IPS-NIHi7 (cell line): Measurements from ENCODE around the gene SMAD3.
"Not testable (repeated sequence)": the region's sequence is repeated elsewhere in the genome, so short reads cannot be mapped to it uniquely, and the experiment has no call there.

Experiments used
- DNase-seq: peaks from one replicate; pipeline ENCODE4 v3.0.0; 2012; ENCODE audit warnings: mixed read lengths; ENCODE audit errors: extremely low spot score

The SMAD3 gene

GRCh38 chr15:67142092-67142766, 76.8 kb downstream of the SMAD3 start:
- no peak for DNase-seq

GRCh38 chr15:67142767-67143100, 77.3 kb downstream of the SMAD3 start:
- DNase-seq: no peak

- no peak for DNase-seq
Observed at GRCh38 chr15:67143646-67144045, 78.2 kb downstream of the SMAD3 start.

GRCh38 chr15:67144609-67145311, 79.4 kb downstream of the SMAD3 start:
- DNase-seq: peak; percentile 64

DNA sequence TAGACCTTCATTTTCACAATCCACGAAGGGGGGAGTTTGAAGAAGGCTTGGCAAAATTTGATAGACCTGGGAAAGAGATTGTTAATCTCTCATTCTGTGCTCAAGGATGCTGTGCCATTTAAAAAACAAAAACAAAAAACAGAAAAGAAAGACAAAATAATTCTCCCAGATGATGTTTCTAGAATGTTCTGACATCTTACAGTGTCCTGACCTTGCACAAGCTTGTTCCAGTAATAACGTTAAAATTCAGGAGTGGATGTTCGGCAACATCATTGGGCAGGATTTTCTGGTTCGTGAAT, 79.9 kb downstream of the SMAD3 start:
- no peak for DNase-seq

DNA sequence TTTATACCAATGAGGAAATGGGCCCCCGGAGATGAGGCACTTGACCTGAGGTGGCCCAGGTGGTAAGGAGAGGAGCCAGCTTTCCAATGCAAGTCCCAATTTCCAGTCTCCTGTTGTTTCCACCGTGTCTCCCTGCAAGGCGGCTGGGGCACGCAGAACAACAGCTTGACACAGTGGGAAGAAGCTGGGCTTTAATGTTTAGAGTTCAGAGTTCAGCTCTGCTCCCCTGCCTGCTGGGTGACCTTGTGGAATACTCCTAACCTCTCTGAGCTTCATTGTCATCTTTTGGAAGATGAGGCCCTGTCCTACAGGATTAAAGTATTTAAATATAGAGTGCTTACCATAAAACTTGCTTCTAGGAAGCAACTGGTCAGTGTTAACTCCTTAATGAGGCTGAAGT, 80.3 kb downstream of the SMAD3 start:
- no peak for DNase-seq

DNA sequence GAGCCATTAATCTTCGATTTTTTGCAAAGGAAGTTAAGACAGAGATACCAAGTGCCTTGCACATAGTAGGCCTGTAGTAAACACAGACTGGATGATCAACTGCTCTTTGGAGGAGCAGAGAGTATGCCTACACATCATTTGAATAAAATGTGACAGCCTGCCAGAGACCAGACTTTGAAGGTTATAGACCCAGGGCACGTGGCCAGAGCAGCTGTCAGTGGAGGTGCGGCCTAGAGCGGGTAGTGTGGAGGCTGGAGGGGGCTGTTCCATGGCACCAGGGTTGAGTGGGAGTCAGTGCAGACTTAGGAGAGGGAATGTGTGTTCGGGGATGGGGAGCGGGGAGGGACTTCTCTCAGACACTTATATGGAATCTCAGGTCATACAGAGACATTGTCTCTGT, 80.8 kb downstream of the SMAD3 start:
- DNase-seq: no peak

GRCh38 chr15:67146875-67147381, 81.5 kb downstream of the SMAD3 start:
- peak; percentile 41 for DNase-seq

GRCh38 chr15:67147396-67147949, 82.1 kb downstream of the SMAD3 start:
- no peak for DNase-seq

DNA sequence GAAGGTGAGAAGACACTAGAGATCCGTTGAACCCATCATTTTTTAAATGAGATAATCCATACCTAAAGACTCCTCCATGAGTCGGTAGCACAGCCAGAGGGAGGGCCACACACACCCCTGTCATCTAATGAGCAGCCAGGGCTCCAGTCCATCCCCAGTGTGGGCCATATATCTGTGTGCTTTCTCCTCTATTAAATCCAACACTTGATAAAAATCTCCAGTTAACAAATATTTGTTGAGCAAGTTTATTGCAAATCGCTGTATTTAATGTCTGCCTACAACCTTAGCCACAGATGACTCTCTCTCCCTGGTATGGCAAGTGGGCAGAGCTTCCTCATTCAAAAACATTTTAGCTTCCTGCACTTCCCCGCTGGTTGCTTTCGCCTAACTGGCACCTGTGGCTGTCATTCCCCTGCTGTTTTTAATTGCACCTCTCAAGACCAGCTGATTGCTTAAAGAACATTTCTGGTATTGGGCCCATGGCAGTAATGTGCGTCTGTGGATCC, 82.8 kb downstream of the SMAD3 start:
- no peak for DNase-seq

GRCh38 chr15:67149068-67149772, 83.8 kb downstream of the SMAD3 start:
- no peak for DNase-seq

GRCh38 chr15:67149773-67150022, 84.3 kb downstream of the SMAD3 start:
- DNase-seq: no peak

DNA sequence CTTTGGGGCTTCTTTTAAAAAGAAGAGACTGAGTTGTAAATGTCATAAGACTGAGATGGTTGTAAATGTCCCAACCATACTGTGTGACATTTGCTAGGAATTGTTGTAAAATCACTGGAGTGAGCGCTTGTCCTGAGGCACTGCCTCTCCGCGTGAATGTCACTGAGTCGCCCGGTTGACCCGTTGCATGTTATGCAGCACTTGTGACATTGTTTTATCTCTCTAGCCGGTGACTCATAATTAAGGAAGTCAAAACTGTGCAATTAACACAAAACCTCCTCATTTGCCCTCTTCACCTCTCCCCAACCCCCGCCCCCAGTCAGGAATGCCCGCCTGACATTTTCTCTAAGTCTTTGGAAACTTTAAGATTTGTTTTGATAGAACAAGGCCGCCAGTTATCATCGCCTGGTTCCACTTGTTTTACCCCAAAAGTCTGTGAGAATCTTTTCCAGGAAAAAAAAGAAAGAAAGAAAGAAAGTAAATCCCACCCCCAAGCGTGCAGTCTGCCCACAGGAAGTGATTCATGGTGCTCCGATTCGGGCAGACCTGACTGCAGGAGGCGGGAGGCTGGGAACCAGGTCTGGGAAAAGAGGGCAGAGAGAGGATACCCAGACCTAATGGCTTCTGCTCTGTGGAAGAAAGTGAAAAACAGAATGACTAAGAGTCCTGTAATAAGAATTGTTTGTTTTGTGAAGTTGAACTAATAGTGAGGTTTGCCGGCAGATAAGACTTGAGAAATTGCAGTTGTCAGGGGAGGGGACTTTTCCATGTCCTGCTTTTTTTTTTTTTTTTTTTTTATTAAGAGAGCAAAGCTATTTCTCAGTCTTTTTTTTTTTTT, 84.8 kb downstream of the SMAD3 start:
- peak; percentile 74 for DNase-seq

- DNase-seq: no peak
Observed at GRCh38 chr15:67152429-67152828, 87.0 kb downstream of the SMAD3 start.

DNA sequence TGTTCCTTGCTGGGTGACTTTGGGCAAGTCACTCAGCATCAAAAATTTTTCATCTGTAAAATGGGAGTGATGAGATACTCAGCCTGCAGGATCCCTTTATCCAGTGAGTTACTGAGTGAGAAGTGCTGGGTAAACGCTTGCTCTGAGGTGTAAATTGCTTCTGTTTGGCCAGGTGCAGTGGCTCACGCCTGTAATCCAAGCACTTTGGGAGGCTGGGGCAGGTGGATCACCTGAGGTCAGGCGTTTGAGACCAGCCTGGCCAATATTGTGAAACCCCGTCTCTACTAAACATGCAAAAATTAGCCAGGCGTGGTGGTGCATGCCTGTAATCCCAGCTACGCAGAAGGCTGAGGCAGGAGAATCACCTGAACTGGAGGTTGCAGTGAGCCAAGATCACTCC, 87.6 kb downstream of the SMAD3 start:
- not testable (repeated sequence) for DNase-seq

GRCh38 chr15:67154249-67154648, 88.8 kb downstream of the SMAD3 start:
- no peak for DNase-seq

GRCh38 chr15:67156426-67156825, 91.0 kb downstream of the SMAD3 start:
- DNase-seq: no peak

GRCh38 chr15:67156834-67157233, 91.4 kb downstream of the SMAD3 start:
- DNase-seq: no peak

DNA sequence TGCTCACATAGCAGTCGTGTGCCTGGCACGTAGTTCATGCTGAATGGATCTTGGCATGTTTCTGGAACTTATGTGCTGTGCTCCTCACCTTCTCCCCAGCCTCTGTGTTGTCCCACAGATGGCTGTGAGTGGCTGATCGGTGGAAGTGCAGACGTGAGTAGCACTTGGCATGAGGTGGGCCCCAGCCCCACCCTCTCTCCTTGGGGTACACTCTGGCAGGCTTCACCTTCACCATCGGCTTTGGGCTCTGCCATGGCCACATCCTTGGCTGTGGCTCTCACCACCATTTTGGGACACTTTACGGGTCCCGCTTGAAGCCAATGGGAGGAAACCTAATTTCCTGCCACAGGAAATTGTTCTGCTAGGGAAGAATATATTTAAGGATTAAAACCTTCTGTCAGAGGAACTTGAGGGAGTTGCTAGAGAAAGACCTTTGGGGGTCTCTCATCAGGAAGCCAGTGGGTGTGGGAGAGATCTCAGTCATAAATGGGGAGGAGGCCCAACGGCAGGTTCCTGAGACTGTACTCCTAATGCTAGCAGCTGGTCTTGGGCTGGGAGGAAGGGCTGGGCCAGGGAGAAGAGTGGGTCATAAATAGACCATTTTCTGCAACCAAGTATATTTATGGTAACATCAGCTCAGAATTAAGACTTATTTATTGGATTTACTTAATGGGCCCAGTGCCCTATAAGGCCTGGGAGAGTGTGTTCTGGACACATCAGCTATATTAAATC, 92.3 kb downstream of the SMAD3 start:
- no peak for DNase-seq

DNA sequence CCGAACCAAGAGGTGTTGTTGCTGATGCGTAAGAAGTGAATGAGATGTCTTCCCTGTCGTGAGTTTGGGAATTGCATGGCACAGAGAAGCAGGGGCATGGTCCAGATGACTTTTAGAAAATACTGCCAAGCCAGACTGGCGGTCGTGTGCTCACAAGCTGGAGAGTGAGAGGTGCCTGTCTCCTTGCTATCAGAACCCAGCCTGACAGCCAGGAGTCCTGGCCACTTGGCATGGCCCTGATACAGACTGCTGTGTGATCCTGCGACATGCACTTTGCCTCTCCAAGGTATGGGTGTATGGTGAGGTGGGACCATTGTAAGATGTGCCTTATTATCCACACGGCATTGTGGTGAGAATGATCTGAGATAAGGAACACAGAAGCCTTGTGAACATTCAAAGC, 93.0 kb downstream of the SMAD3 start:
- no peak for DNase-seq

DNA sequence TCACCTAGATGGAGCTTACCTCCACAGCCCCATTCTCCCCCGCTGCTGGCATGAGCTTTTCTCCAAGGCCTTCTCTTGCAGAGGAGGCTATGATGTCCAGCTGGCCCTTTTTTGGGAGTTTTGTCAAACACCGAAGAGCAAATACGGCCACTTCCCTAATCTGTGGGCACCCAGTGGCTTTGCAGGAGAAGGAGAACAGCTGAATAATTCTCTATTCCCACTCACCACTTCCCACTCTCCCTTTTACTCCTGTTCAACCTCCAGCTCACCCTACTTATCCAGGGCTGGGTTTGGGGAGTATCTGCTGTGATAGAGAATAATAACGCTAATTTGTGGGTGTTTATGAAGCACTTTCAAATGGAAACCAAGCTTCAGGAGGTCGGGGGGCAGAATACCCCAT, 96.0 kb downstream of the SMAD3 start:
- no peak for DNase-seq
